LNCaP clone FGC (cell line): ENCODE measurements around the gene TBPL2.

Experiments
- DNase-seq: peaks from one replicate; pipeline ENCODE4 v3.0.0-alpha.2; 2011; ENCODE audit warnings: low read depth
- H3K4me3 ChIP-seq: 2 replicates; pipeline ENCODE4 v1.5.1; 2011; ENCODE audit warnings: mild to moderate bottlenecking, low read depth, low read length, control low read depth
- CTCF ChIP-seq: IDR thresholded peaks from 2 replicates; pipeline ENCODE4 v1.5.1; 2012; ENCODE audit warnings: mild to moderate bottlenecking; ENCODE audit not compliant: control insufficient read depth, insufficient read depth; ENCODE audit errors: extremely low read depth

TBPL2 gene

GRCh38 chr14:55370883-55371455 lies 69.4 kb downstream of the TBPL2 start:
- no peak for TF ChIP-seq CTCF
- DNase-seq, result no peak
- H3K4me3 ChIP-seq, result no peak overlapping the region

- no peak for DNase-seq
- no peak for TF ChIP-seq CTCF
- H3K4me3 ChIP-seq, result no peak overlapping the region
Observed at GRCh38 chr14:55366271-55366670, 74.1 kb downstream of the TBPL2 start.
